ENCODE measurements around the gene GET3. TPM values are rescaled to one million over a fixed set of nuclear protein-coding genes. Genes with fewer than 3 reads are reported as not detected.
A peak's percentile ranks its signal among the peaks of the same experiment; 100 is the strongest.
"Not testable (repeated sequence)": the region's sequence is repeated elsewhere in the genome, so short reads cannot be mapped to it uniquely, and the experiment has no call there.

GET3 gene
- total and polyA plus RNA-seq, 4 experiments from 2014 or later = 30.8 to 114 (median 47.6) TPM

- H3K9me3 Mint-ChIP-seq = peaks cover 0 to 2% (median 0%) of the 10 kb centered on the region in 8 donors
- peaks cover 4 to 17% (median 10%) of the 10 kb centered on the region in 4 donors for H3K4me1 Mint-ChIP-seq
- Histone ChIP-seq H3K4me1 (ENCODE audit: insufficient read depth, low read length) (peaks cover 17% of the 10 kb centered on the region), H3K27me3 (ENCODE audit: insufficient read depth, low read length) (no peaks in the 10 kb centered on the region), H3K36me3 (ENCODE audit: insufficient read depth, low read length) (no peaks in the 10 kb centered on the region), H3K4me3 (ENCODE audit: low read length in 2 of 2) (peak overlapping the region in 1 of 2 donors; percentile 56), H3K27ac (ENCODE audit: low read depth, low read length) (peak overlapping the region; percentile 76), H3K9me3 (ENCODE audit: control insufficient read depth in 1 of 2, low read length in 2 of 2) (no peaks in the 10 kb centered on the region)
- peaks cover 0 to 12% of the 10 kb centered on the region in 2 donors for H3K36me3 Mint-ChIP-seq
- ChIA-PET POLR2A (ENCODE audit: partially characterized antibody) (interaction anchor here (0.8 to 4.4 kb wide), 9 partner anchors 8 to 111 kb away, joined by 3 to 34 read pairs (median 6); partner anchors contain the start of genes DHPS, GET3, RNASEH2A and TRIR), CTCF (ENCODE audit: partially characterized antibody) (interaction anchor here (0.9 to 1.0 kb wide), 2 partner anchors 9 to 24 kb away, joined by 3 to 5 read pairs; no protein-coding TSS in a partner anchor)
- no peak for DNase-seq
- intact Hi-C loops (cut with micrococcal nuclease) = no loop called here
- peak overlapping the region in 6 of 7 donors; percentile 29 to 82 (median 63) for H3K27ac Mint-ChIP-seq
- peak overlapping the region; percentile 57 to 80 (median 74) for H3K4me3 Mint-ChIP-seq
- H3K27me3 Mint-ChIP-seq = no peaks in the 10 kb centered on the region
Observed at GRCh38 chr19:12695514-12695913, 41.8 kb upstream of the GET3 start.

- Mint-ChIP-seq H3K27ac (peak overlapping the region; percentile 29 to 98 (median 96)), H3K36me3 (peaks cover 0 to 17% of the 10 kb centered on the region in 2 donors), H3K4me1 (peaks cover 4 to 17% (median 10%) of the 10 kb centered on the region in 4 donors), H3K9me3 (peaks cover 0 to 2% (median 0%) of the 10 kb centered on the region in 8 donors), H3K27me3 (no peaks in the 10 kb centered on the region), H3K4me3 (peak overlapping the region; percentile 91 to 95 (median 94))
- peak overlapping the region; percentile 7 to 56 for H3K4me3 ChIP-seq (ENCODE audit: low read length in 2 of 2)
- H3K27me3 ChIP-seq (ENCODE audit: insufficient read depth, low read length) = no peaks in the 10 kb centered on the region
- CTCF ChIA-PET (ENCODE audit: partially characterized antibody) = interaction anchor here (0.9 to 1.5 kb wide), 5 partner anchors 25 to 100 kb away, joined by 4 to 6 read pairs (median 5); no protein-coding TSS in a partner anchor
- DNase-seq = no peak
- peak overlapping the region; percentile 76 for H3K27ac ChIP-seq (ENCODE audit: low read depth, low read length)
- H3K36me3 ChIP-seq (ENCODE audit: insufficient read depth, low read length) = no peaks in the 10 kb centered on the region
- intact Hi-C loops (cut with micrococcal nuclease) = loop anchor here (1.0 kb wide), 3 partner anchors 15 to 27 kb away; partner anchors contain the start of genes DHPS and TNPO2
- POLR2A ChIA-PET (ENCODE audit: partially characterized antibody) = interaction anchor here (0.8 to 4.4 kb wide), 13 partner anchors 9 to 145 kb away, joined by 3 to 34 read pairs (median 5); partner anchors contain the start of genes DHPS, GET3, JUNB and RNASEH2A
- H3K9me3 ChIP-seq (ENCODE audit: control insufficient read depth in 1 of 2, low read length in 2 of 2) = no peaks in the 10 kb centered on the region
- H3K4me1 ChIP-seq (ENCODE audit: insufficient read depth, low read length) = peaks cover 17% of the 10 kb centered on the region
Observed at GRCh38 chr19:12695997-12696365, 41.3 kb upstream of the GET3 start.

GRCh38 chr19:12696366-12697335 is 40.6 kb upstream of the GET3 start, which contains the start of gene FBXW9:
Gene FBXW9 (minus strand): TSS chr19:12696631. CDS start chr19:12696581, 50 bp downstream.
- POLR2A ChIA-PET (ENCODE audit: partially characterized antibody) = interaction anchor here (0.8 to 4.4 kb wide), 14 partner anchors 9 to 151 kb away, joined by 3 to 34 read pairs (median 4); partner anchors contain the start of genes DHPS, GET3, JUNB and RNASEH2A
- CTCF ChIA-PET (ENCODE audit: partially characterized antibody) = interaction anchor here (0.9 to 1.5 kb wide), 4 partner anchors 25 to 99 kb away, joined by 4 to 6 read pairs (median 4); no protein-coding TSS in a partner anchor
- Mint-ChIP-seq H3K27ac (peak within 1 kb of the TSS; percentile 96 to 98 (median 97)), H3K9me3 (peaks cover 0 to 2% (median 0%) of the 10 kb centered on the region in 8 donors), H3K4me3 (peak within 1 kb of the TSS; percentile 91 to 95 (median 94)), H3K36me3 (peaks cover 0 to 22% of the 10 kb centered on the region in 2 donors), H3K27me3 (no peaks in the 10 kb centered on the region), H3K4me1 (peaks cover 4 to 17% (median 10%) of the 10 kb centered on the region in 4 donors)
- DNase-seq = peak; percentile 92 to 96 (median 93)
- Histone ChIP-seq H3K27ac (ENCODE audit: low read depth, low read length) (peak within 1 kb of the TSS; percentile 76), H3K36me3 (ENCODE audit: insufficient read depth, low read length) (no peaks in the 10 kb centered on the region), H3K27me3 (ENCODE audit: insufficient read depth, low read length) (no peaks in the 10 kb centered on the region), H3K4me1 (ENCODE audit: insufficient read depth, low read length) (peaks cover 17% of the 10 kb centered on the region), H3K4me3 (ENCODE audit: low read length in 2 of 2) (peak within 1 kb of the TSS; percentile 7 to 56), H3K9me3 (ENCODE audit: control insufficient read depth in 1 of 2, low read length in 2 of 2) (no peaks in the 10 kb centered on the region)
- intact Hi-C loops (cut with micrococcal nuclease) = loop anchor here (1.0 kb wide), 3 partner anchors 15 to 27 kb away; partner anchors contain the start of genes DHPS and TNPO2

- H3K27me3 ChIP-seq (ENCODE audit: insufficient read depth, low read length); H3K4me3 ChIP-seq (ENCODE audit: low read length in 2 of 2); H3K9me3 ChIP-seq (ENCODE audit: control insufficient read depth in 1 of 2, low read length in 2 of 2); H3K27ac ChIP-seq (ENCODE audit: low read depth, low read length); H3K36me3 ChIP-seq (ENCODE audit: insufficient read depth, low read length); H3K27me3 Mint-ChIP-seq; H3K9me3 Mint-ChIP-seq; intact Hi-C loops (cut with micrococcal nuclease); DNase-seq: not testable (repeated sequence)
- peaks cover 4 to 17% (median 10%) of the 10 kb centered on the region in 4 donors for H3K4me1 Mint-ChIP-seq
- H3K27ac Mint-ChIP-seq = peak overlapping the region in 3 of 7 donors; percentile 13 to 98 (median 41)
- POLR2A ChIA-PET (ENCODE audit: partially characterized antibody) = interaction anchor here (1.0 to 4.4 kb wide), 7 partner anchors 16 to 150 kb away, joined by 3 to 34 read pairs (median 12); partner anchors contain the start of genes DHPS, GET3, JUNB and RNASEH2A
- peaks cover 17% of the 10 kb centered on the region for H3K4me1 ChIP-seq (ENCODE audit: insufficient read depth, low read length)
- CTCF ChIA-PET (ENCODE audit: partially characterized antibody) = interaction anchor here (1.4 to 1.5 kb wide), 2 partner anchors 26 to 58 kb away, joined by 4 to 5 read pairs; no protein-coding TSS in a partner anchor
- H3K4me3 Mint-ChIP-seq = peak overlapping the region in 5 of 8 donors; percentile 31 to 52 (median 46)
- H3K36me3 Mint-ChIP-seq = peaks cover 0 to 25% of the 10 kb centered on the region in 2 donors
Observed at GRCh38 chr19:12697425-12697824, 39.9 kb upstream of the GET3 start.

- H3K9me3 Mint-ChIP-seq = peaks cover 0 to 2% (median 0%) of the 10 kb centered on the region in 8 donors
- Histone ChIP-seq H3K4me3 (ENCODE audit: low read length in 2 of 2) (no peak overlapping the region), H3K4me1 (ENCODE audit: insufficient read depth, low read length) (peaks cover 17% of the 10 kb centered on the region), H3K27ac (ENCODE audit: low read depth, low read length) (no peak overlapping the region), H3K9me3 (ENCODE audit: control insufficient read depth in 1 of 2, low read length in 2 of 2) (no peaks in the 10 kb centered on the region), H3K36me3 (ENCODE audit: insufficient read depth, low read length) (peaks cover 8% of the 10 kb centered on the region), H3K27me3 (ENCODE audit: insufficient read depth, low read length) (no peaks in the 10 kb centered on the region)
- DNase-seq = no peak
- peaks cover 3 to 29% of the 10 kb centered on the region in 2 donors for H3K36me3 Mint-ChIP-seq
- POLR2A ChIA-PET (ENCODE audit: partially characterized antibody) = interaction anchor here (3.4 to 4.4 kb wide), 2 partner anchors 17 to 23 kb away, joined by 24 to 26 read pairs; partner anchors contain the start of gene DHPS
- no peaks in the 10 kb centered on the region for H3K27me3 Mint-ChIP-seq
- H3K27ac Mint-ChIP-seq = peak overlapping the region; percentile 22 to 91 (median 57)
- peaks cover 4 to 17% (median 10%) of the 10 kb centered on the region in 4 donors for H3K4me1 Mint-ChIP-seq
- intact Hi-C loops (cut with micrococcal nuclease) = no loop called here
- H3K4me3 Mint-ChIP-seq = peak overlapping the region; percentile 14 to 82 (median 72)
- CTCF ChIA-PET (ENCODE audit: partially characterized antibody) = interaction anchor here (1.2 kb wide), 1 partner anchor 16 kb away, joined by 4 read pairs; no protein-coding TSS in a partner anchor
Observed at GRCh38 chr19:12698138-12698537, 39.2 kb upstream of the GET3 start.

- Histone ChIP-seq H3K4me3 (ENCODE audit: low read length in 2 of 2) (no peak overlapping the region), H3K4me1 (ENCODE audit: insufficient read depth, low read length) (peaks cover 5% of the 10 kb centered on the region), H3K9me3 (ENCODE audit: control insufficient read depth in 1 of 2, low read length in 2 of 2) (no peaks in the 10 kb centered on the region), H3K27me3 (ENCODE audit: insufficient read depth, low read length) (no peaks in the 10 kb centered on the region), H3K36me3 (ENCODE audit: insufficient read depth, low read length) (peaks cover 34% of the 10 kb centered on the region), H3K27ac (ENCODE audit: low read depth, low read length) (no peak overlapping the region)
- Mint-ChIP-seq H3K27me3 (no peaks in the 10 kb centered on the region), H3K9me3 (no peaks in the 10 kb centered on the region), H3K27ac (peak overlapping the region in 1 of 7 donors; percentile 53), H3K4me1 (peaks cover 2 to 7% (median 5%) of the 10 kb centered on the region in 4 donors), H3K36me3 (peaks cover 23 to 53% of the 10 kb centered on the region in 2 donors), H3K4me3 (no peak overlapping the region)
- intact Hi-C loops (cut with micrococcal nuclease) = no loop called here
- POLR2A ChIA-PET (ENCODE audit: partially characterized antibody) = interaction anchor here (0.6 kb wide), 1 partner anchor 69 kb away, joined by 3 read pairs; no protein-coding TSS in a partner anchor
- CTCF ChIA-PET (ENCODE audit: partially characterized antibody) = no interaction called here
- no peak for DNase-seq
Observed at GRCh38 chr19:12701596-12702282, 35.6 kb upstream of the GET3 start.

Measured in CD4-positive, alpha-beta memory T cell (primary cell).